HCT116 (cell line): ENCODE measurements around the gene FHOD3. TPM values are rescaled to one million over a fixed set of nuclear protein-coding genes. Genes with fewer than 3 reads are reported as not detected.

ENCODE experiments used
- ATAC-seq: fragments of 200-7000 bp; cut with Tn5 transposase; 2 replicates; pipeline ENCODE4 v1.9.1; 2020; ENCODE audit warnings: mild to moderate bottlenecking, moderate library complexity
- BruUV-seq: library from RNA; stranded (reverse); fragments of 400-500 nt; replicated peaks from 2 replicates; lab custom pipeline; 2021; lab: Mats Ljungman, UMichigan
- CTCF ChIA-PET: fragments of 300-600 bp; sonication (Branson Sonifier 250); formaldehyde crosslinking; loops from one replicate; lab custom pipeline; 2021; ENCODE audit warnings: antibody characterized with exemption; lab: Charles Lee
- POLR2A ChIA-PET: fragments of 300-600, 350-600 bp; sonication (Branson Sonifier 250); formaldehyde crosslinking; loops from one replicate; lab custom pipeline; 2021; ENCODE audit warnings: antibody characterized with exemption; lab: Charles Lee
- RAD21 ChIA-PET, 2 experiments: fragments of 300-600 bp; sonication (Branson Sonifier 250); formaldehyde crosslinking; loops; one replicate each; lab custom pipeline; 2023; ENCODE audit warnings: low total read pairs in 2 of 2; ENCODE audit not compliant: uncharacterized antibody in 2 of 2, unreplicated experiment in 2 of 2, low non-redundant PET in 1 of 2; lab: Charles Lee
- DNase-seq: peaks from one replicate; pipeline ENCODE4 v3.0.0-alpha.2; 2010; ENCODE audit warnings: low read depth, low spot score
- H2AFZ ChIP-seq: fragments of 200-600 bp; shearing (Covaris generic), sonication (generic); 2 replicates; pipeline ENCODE4 v1.6.1; 2017; ENCODE audit warnings: low read depth, mixed run types, mixed read lengths, antibody characterized with exemption, low read length; ENCODE audit not compliant: poor library complexity, severe bottlenecking
- H3K27ac ChIP-seq: 2 replicates; pipeline ENCODE4 v1.5.1; 2012; ENCODE audit warnings: low read depth, low read length
- H3K27me3 ChIP-seq: fragments of 200-600 bp; sonication (generic); 2 replicates; pipeline ENCODE4 v1.6.1; 2016; ENCODE audit warnings: mixed run types, low read length, mixed read lengths; ENCODE audit not compliant: insufficient read depth
- H3K36me3 ChIP-seq, 2 experiments: fragments of 200-500 bp in 1 of 2; fragments of 200-600 bp in 1 of 2; sonication (Bioruptor generic) in 1 of 2; sonication (generic) in 1 of 2; 2 replicates each; pipeline versions ENCODE4 v1.5.1 to v1.6.1; 2014 to 2016; ENCODE audit warnings: low read length in 2 of 2, inconsistent platforms in 1 of 2, mixed read lengths in 1 of 2, mixed run types in 1 of 2; ENCODE audit not compliant: insufficient read depth in 2 of 2, control insufficient read depth in 1 of 2
- H3K4me1 ChIP-seq, 2 experiments: fragments of 200-600 bp in 1 of 2; sonication (generic) in 1 of 2; 2 replicates each; pipeline versions ENCODE4 v1.5.1 to v1.6.1; 2012 to 2017; ENCODE audit warnings: low read length in 2 of 2, inconsistent platforms in 1 of 2, mild to moderate bottlenecking in 1 of 2, mixed read lengths in 1 of 2, mixed run types in 1 of 2, moderate library complexity in 1 of 2; ENCODE audit not compliant: insufficient read depth in 2 of 2, control insufficient read depth in 1 of 2
- H3K4me2 ChIP-seq: fragments of 200-600 bp; sonication (generic); 2 replicates; pipeline ENCODE4 v1.6.1; 2017; ENCODE audit warnings: mixed run types, low read length, mixed read lengths
- H3K4me3 ChIP-seq, 2 experiments: fragments of 200-600 bp in 1 of 2; sonication (generic) in 1 of 2; replicated peaks in 1 of 2; 2 replicates each; pipeline ENCODE4 v1.5.1; 2011 to 2016; ENCODE audit warnings: low read length in 2 of 2, control low read depth in 1 of 2, low read depth in 1 of 2, mild to moderate bottlenecking in 1 of 2, mixed read lengths in 1 of 2, mixed run types in 1 of 2
- H3K79me2 ChIP-seq: fragments of 200-600 bp; sonication (generic); 2 replicates; pipeline ENCODE4 v1.6.1; 2017; ENCODE audit warnings: mild to moderate bottlenecking, mixed run types, low read length, moderate library complexity, mixed read lengths; ENCODE audit not compliant: insufficient read depth
- H3K9ac ChIP-seq: fragments of 200-600 bp; sonication (generic); 2 replicates; pipeline ENCODE4 v1.6.1; 2016; ENCODE audit warnings: low read length, mixed read lengths
- H3K9me2 ChIP-seq: fragments of 200-600 bp; sonication (generic), shearing (Covaris generic); 2 replicates; pipeline ENCODE4 v1.6.1; 2017; ENCODE audit warnings: mixed run types, mild to moderate bottlenecking, moderate library complexity; ENCODE audit not compliant: insufficient read depth
- H3K9me3 ChIP-seq, 2 experiments: fragments of 200-500 bp in 1 of 2; fragments of 200-600 bp in 1 of 2; sonication (Bioruptor generic) in 1 of 2; sonication (generic) in 1 of 2; 2 replicates each; pipeline ENCODE4 v1.6.1; 2014 to 2017; ENCODE audit warnings: low read length in 2 of 2, mixed read lengths in 2 of 2, inconsistent platforms in 1 of 2, low read depth in 1 of 2, mild to moderate bottlenecking in 1 of 2, mixed run types in 1 of 2, moderate library complexity in 1 of 2; ENCODE audit not compliant: control insufficient read depth in 1 of 2, insufficient read depth in 1 of 2
- H4K20me1 ChIP-seq: fragments of 200-600 bp; sonication (generic), shearing (Covaris generic); 2 replicates; pipeline ENCODE4 v1.6.1; 2017; ENCODE audit warnings: mixed run types, mild to moderate bottlenecking, moderate library complexity; ENCODE audit not compliant: insufficient read depth
- EGR1 ChIP-seq: IDR thresholded peaks from 2 replicates; pipeline ENCODE4 v1.6.1; 2012; ENCODE audit warnings: low read depth
- ELF1 ChIP-seq: IDR thresholded peaks from 2 replicates; pipeline ENCODE4 v1.6.1; 2012; ENCODE audit warnings: low read depth, borderline replicate concordance
- FOSL1 ChIP-seq: IDR thresholded peaks from 2 replicates; pipeline ENCODE4 v1.6.1; 2012; ENCODE audit warnings: low read depth
- JUND ChIP-seq: IDR thresholded peaks from 2 replicates; pipeline ENCODE4 v1.6.1; 2012
- POLR2A ChIP-seq: IDR thresholded peaks from 2 replicates; pipeline ENCODE4 v1.7.0; 2011; ENCODE audit warnings: borderline replicate concordance; ENCODE audit not compliant: insufficient read depth, insufficient read length; ENCODE audit errors: extremely low read depth
- POLR2AphosphoS5 ChIP-seq: IDR thresholded peaks from 2 replicates; pipeline ENCODE4 v1.6.1; 2011; ENCODE audit warnings: mild to moderate bottlenecking, low read depth, low read length, moderate library complexity
- RAD21 ChIP-seq: IDR thresholded peaks from 2 replicates; pipeline ENCODE4 v1.6.1; 2012; ENCODE audit warnings: low read depth, mild to moderate bottlenecking
- SIN3A ChIP-seq: IDR thresholded peaks from 2 replicates; pipeline ENCODE4 v1.6.1; 2012; ENCODE audit warnings: low read depth
- SP1 ChIP-seq: IDR thresholded peaks from 2 replicates; pipeline ENCODE4 v1.6.1; 2012; ENCODE audit warnings: low read depth
- SRF ChIP-seq: IDR thresholded peaks from 2 replicates; pipeline ENCODE4 v1.6.1; 2012; ENCODE audit warnings: low read depth
- TCF7L2 ChIP-seq: IDR thresholded peaks from 2 replicates; pipeline ENCODE4 v1.7.0; 2011; ENCODE audit warnings: borderline replicate concordance, inconsistent platforms; ENCODE audit not compliant: insufficient read depth, insufficient read length; ENCODE audit errors: extremely low read depth
- YY1 ChIP-seq: IDR thresholded peaks from 2 replicates; pipeline ENCODE4 v1.6.1; 2011; ENCODE audit warnings: low read length, low read depth, moderate library complexity, mild to moderate bottlenecking; ENCODE audit not compliant: insufficient replicate concordance; ENCODE audit errors: extremely low read depth
- intact Hi-C: fragments of 100-400 bp; cut with micrococcal nuclease; formaldehyde crosslinking; loops from 2 replicates; pipeline ENCODE4 v1.10.0; 2022
- total RNA-seq: library from RNA; stranded (reverse); gene quantifications from one replicate; pipeline ENCODE4 v1.2.1, GENCODE V29; 2021; ENCODE audit not compliant: unreplicated experiment
- TF ChIP-seq, protein P1 (sequence below): IDR thresholded peaks from 2 replicates; pipeline ENCODE4 v1.6.1; 2011; ENCODE audit warnings: mild to moderate bottlenecking, low read length, moderate library complexity; ENCODE audit not compliant: insufficient replicate concordance; ENCODE audit errors: extremely low read depth
- TF ChIP-seq, protein P2 (sequence below): IDR thresholded peaks from 2 replicates; pipeline ENCODE4 v1.6.1; 2012

FHOD3 gene
- total RNA-seq, 1 experiment from 2014 or later, result 4.0 TPM

GRCh38 chr18:36516726-36517125, 219.2 kb downstream of the FHOD3 start:
- ChIA-PET RAD21 (no interaction called here), POLR2A (no interaction called here), CTCF (no interaction called here)
- H3K4me1 ChIP-seq, result peaks cover 4 to 8% of the 10 kb centered on the region in 2 experiments; a peak in 3 of 4 replicates
- no TSS peak for BruUV-seq
- H3K9ac ChIP-seq, result no peak overlapping the region
- H3K4me2 ChIP-seq, result no peak overlapping the region
- no peaks in the 10 kb centered on the region for H4K20me1 ChIP-seq
- H3K36me3 ChIP-seq, result no peaks in the 10 kb centered on the region
- no peaks in the 10 kb centered on the region for H3K79me2 ChIP-seq
- H3K27ac ChIP-seq, result no peak overlapping the region
- no peak for DNase-seq
- H3K9me3 ChIP-seq, result no peaks in the 10 kb centered on the region
- no peaks in the 10 kb centered on the region for H3K9me2 ChIP-seq
- H3K27me3 ChIP-seq, result no peaks in the 10 kb centered on the region
- no peak overlapping the region for H2AFZ ChIP-seq
- TF ChIP-seq ELF1 (no peak), YY1 (no peak), RAD21 (no peak), POLR2A (no peak), SRF (no peak), POLR2AphosphoS5 (no peak), SIN3A (no peak), EGR1 (no peak), JUND (no peak), SP1 (no peak), TCF7L2 (no peak), FOSL1 (no peak)
- TF ChIP-seq, protein P1, sequence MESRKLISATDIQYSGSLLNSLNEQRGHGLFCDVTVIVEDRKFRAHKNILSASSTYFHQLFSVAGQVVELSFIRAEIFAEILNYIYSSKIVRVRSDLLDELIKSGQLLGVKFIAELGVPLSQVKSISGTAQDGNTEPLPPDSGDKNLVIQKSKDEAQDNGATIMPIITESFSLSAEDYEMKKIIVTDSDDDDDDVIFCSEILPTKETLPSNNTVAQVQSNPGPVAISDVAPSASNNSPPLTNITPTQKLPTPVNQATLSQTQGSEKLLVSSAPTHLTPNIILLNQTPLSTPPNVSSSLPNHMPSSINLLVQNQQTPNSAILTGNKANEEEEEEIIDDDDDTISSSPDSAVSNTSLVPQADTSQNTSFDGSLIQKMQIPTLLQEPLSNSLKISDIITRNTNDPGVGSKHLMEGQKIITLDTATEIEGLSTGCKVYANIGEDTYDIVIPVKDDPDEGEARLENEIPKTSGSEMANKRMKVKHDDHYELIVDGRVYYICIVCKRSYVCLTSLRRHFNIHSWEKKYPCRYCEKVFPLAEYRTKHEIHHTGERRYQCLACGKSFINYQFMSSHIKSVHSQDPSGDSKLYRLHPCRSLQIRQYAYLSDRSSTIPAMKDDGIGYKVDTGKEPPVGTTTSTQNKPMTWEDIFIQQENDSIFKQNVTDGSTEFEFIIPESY, result no peak
- TF ChIP-seq, protein P2, sequence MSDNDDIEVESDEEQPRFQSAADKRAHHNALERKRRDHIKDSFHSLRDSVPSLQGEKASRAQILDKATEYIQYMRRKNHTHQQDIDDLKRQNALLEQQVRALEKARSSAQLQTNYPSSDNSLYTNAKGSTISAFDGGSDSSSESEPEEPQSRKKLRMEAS, result no peak
- H3K4me3 ChIP-seq, result no peak overlapping the region
- intact Hi-C loops, result no loop called here
- no peak for ATAC-seq
